ENCODE results near the gene SCAMP2. TPM values are rescaled to one million over a fixed set of nuclear protein-coding genes. Genes with fewer than 3 reads are reported as not detected.

SCAMP2 gene
- 62.6 to 67.1 TPM (median 64.1 TPM) in 5 replicates for total RNA-seq (2022; extraction: Qiagen RNA extraction)

GRCh38 chr15:74873036-74873755 is at the start of gene SCAMP2:
Gene SCAMP2 (minus strand): TSS chr15:74873365. CDS start chr15:74873255, 110 bp downstream.

GRCh38 chr15:74906450-74907162 is 33.4 kb upstream of the SCAMP2 start, which contains the start of gene FAM219B:
Gene FAM219B (minus strand): TSS chr15:74906851. CDS start chr15:74906800, 51 bp downstream.

GRCh38 chr15:74889883-74890664 is 16.9 kb upstream of the SCAMP2 start, which contains the start of gene MPI:
Gene MPI (plus strand): TSS chr15:74890042. CDS start chr15:74890074, 32 bp downstream.

GRCh38 chr15:74842581-74843444 is 30.4 kb downstream of the SCAMP2 start, which contains the start of gene ULK3:
Gene ULK3 (minus strand): TSS chr15:74843156. CDS start chr15:74843105, 51 bp downstream.

GRCh38 chr15:74826364-74826819 is 46.8 kb downstream of the SCAMP2 start, which contains the start of gene CPLX3:
Gene CPLX3 (plus strand): TSS chr15:74826627. CDS start chr15:74826704, 77 bp downstream.

GRCh38 chr15:74812533-74812932 is 60.6 kb downstream of the SCAMP2 start, which contains the start of gene LMAN1L:
Gene LMAN1L (plus strand): TSS chr15:74812835. CDS start chr15:74812855, 20 bp downstream.

Other genes with a start within 250 kb of the SCAMP2 start
- gene EDC3, start 177.3 kb downstream of the SCAMP2 start, total RNA-seq (2022; extraction: Qiagen RNA extraction), result 18.7 to 26.6 TPM (median 20.9 TPM) in 5 replicates
- 1.4 to 2.5 TPM (median 1.8 TPM) in 5 replicates for gene CYP1A1, start 147.8 kb downstream of the SCAMP2 start, total RNA-seq (2022; extraction: Qiagen RNA extraction)
- gene CYP1A2, start 124.5 kb downstream of the SCAMP2 start, total RNA-seq (2022; extraction: Qiagen RNA extraction), result not detected in 5 replicates
- gene CSK, start 91.3 kb downstream of the SCAMP2 start, total RNA-seq (2022; extraction: Qiagen RNA extraction), result 59.4 to 74.2 TPM (median 63.1 TPM) in 5 replicates
- gene LMAN1L, start 60.5 kb downstream of the SCAMP2 start, total RNA-seq (2022; extraction: Qiagen RNA extraction), result 0.09 to 0.15 TPM in 2 of 5 replicates, not detected in the others
- gene CPLX3, start 46.7 kb downstream of the SCAMP2 start, total RNA-seq (2022; extraction: Qiagen RNA extraction), result 0.05 to 0.06 TPM in 2 of 5 replicates, not detected in the others
- gene ULK3, start 30.2 kb downstream of the SCAMP2 start, total RNA-seq (2022; extraction: Qiagen RNA extraction), result 31.5 to 35.9 TPM (median 33.9 TPM) in 5 replicates
- gene MPI, start 16.7 kb upstream of the SCAMP2 start, total RNA-seq (2022; extraction: Qiagen RNA extraction), result 27.3 to 43.1 TPM (median 29.9 TPM) in 5 replicates
- gene FAM219B, start 33.5 kb upstream of the SCAMP2 start, total RNA-seq (2022; extraction: Qiagen RNA extraction), result 31.2 to 40.6 TPM (median 35.3 TPM) in 5 replicates
- 375 to 627 TPM (median 557 TPM) in 5 replicates for gene COX5A, start 64.7 kb upstream of the SCAMP2 start, total RNA-seq (2022; extraction: Qiagen RNA extraction)
- gene RPP25, start 83.4 kb upstream of the SCAMP2 start, total RNA-seq (2022; extraction: Qiagen RNA extraction), result 19.2 to 26.0 TPM (median 25.6 TPM) in 5 replicates
- 11.4 to 14.0 TPM (median 13.1 TPM) in 5 replicates for gene SCAMP5, start 122.2 kb upstream of the SCAMP2 start, total RNA-seq (2022; extraction: Qiagen RNA extraction)
- gene PPCDC, start 150.2 kb upstream of the SCAMP2 start, total RNA-seq (2022; extraction: Qiagen RNA extraction), result 13.6 to 22.6 TPM (median 17.3 TPM) in 5 replicates